GM21576 (cell line): ENCODE results near the gene EFR3B.
"Not testable (repeated sequence)": the region's sequence is repeated elsewhere in the genome, so short reads cannot be mapped to it uniquely, and the experiment has no call there.

Experiments used
- ATAC-seq: cut with Tn5 transposase; IDR thresholded peaks from one replicate; pipeline ENCODE4 v1.9.1; 2021; ENCODE audit warnings: mild to moderate bottlenecking, moderate library complexity; ENCODE audit not compliant: unreplicated experiment

Gene EFR3B

DNA sequence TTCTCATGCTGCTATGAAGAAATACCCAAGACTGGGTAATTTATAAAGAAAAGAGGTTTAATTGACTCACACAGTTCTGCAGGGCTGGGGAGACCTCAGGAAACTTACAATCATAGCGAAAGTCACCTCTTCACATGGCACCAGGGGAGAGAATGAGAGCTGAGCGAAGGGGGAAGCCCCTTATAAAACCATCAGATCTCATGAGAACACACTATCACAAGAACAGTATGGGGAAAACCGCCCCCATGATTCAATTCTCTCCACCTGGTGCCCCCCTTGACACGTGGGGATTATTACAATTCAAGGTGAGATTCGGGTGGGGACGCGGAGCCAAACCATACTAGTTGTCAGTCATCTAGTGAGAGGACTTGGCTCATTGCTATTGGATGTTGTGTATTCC, 60.5 kb downstream of the EFR3B start:
- not testable (repeated sequence) for ATAC-seq

DNA sequence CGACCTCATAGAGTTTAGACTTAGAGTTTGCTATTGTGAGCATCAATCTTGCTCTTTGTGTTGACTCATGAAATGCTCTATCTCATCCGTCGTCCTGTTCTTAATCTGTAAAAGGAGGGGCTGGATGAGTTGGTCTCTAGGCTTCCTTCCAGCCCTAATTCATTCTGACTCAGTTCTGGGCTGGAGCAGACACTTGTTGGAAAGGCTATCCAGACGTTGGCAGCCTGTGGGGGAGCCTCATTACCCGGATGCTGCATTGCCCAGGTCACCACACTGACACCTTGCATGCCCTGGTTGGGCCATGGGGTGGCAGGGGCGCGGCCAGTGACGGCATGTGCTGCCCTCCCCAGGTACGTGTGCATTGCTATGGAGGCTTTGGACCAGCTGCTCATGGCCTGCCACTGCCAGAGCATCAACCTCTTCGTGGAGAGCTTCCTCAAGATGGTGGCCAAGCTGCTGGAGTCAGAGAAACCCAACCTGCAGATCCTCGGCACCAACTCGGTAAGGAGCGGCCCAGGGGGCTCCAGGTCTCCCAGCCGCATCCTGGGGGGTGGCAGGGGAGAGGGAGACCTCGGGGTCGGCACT, 61.5 kb downstream of the EFR3B start:
- ATAC-seq: no peak

DNA sequence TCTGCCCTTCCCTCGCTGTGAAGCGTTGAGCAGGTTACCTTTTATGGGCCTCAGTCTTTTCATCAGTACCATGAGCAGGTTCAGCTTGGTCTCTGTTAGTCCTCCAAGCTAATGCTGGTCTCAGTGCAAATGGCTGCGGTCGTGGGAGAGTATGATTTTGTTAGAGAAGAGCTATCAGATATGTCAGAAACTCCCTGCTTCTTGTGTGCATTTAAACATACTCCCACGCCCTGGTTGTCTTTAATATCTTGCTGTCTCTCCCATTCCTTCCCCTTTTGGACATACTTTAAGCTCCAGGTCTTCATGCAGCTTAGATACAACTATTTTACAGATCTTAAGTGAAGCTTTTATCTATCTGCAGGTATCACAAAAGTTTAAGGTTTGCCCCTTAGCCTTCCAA, 62.9 kb downstream of the EFR3B start:
- no peak for ATAC-seq

DNA sequence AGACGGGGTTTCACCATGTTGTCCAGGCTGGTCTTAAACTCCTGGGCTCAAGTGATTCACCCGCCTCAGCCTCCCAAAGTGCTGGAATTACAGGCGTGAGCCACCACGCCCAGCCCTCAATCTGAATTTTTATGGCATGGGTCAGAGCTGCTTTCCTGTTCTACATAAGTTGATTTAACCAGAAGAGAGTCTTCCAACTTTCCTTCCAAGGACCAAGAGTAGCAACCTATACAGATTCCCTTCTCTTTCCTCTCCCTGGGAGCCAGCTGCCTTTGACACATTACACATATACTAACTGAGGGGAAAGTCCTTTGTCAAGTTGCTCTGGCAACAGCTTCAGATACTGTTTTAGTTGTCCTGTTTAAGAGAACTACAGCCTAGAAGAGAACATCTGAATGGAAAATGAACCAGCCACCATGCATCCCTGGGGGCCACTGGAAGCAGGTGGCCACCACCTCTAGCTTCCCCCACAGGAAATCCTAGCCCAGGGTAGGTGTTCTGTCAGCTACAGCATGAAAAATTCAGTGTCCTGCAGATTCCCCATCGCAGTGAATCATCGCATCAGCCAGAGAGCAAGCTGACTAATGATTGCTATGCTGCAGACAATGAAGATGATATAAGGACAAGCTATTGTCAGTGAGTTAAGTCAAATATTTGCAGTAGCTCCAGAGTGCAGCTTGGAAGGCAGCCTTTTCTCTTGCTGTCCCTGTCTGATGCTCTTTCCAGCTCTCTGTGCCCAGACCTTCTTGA, 63.6 kb downstream of the EFR3B start:
- no peak for ATAC-seq

DNA sequence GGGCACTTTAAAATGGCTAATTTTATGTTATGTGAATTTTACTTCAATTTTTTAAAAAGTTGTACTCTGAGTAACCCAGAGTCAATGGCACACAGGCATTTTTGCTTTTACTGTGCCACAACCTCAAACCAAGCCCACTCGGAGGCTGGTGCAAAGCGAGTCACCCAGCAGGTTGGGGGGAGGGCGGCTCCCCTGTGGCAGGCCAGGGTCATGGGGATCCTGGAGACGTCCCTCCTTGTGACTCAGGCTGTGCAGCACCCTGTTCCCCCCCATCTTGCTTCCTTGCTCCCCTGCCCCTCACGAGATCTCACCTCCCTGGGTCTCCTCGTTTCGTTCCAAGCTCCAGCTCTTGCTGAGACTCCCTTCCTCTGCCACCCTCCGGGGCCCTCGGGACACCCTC, 67.9 kb downstream of the EFR3B start:
- no peak for ATAC-seq

DNA sequence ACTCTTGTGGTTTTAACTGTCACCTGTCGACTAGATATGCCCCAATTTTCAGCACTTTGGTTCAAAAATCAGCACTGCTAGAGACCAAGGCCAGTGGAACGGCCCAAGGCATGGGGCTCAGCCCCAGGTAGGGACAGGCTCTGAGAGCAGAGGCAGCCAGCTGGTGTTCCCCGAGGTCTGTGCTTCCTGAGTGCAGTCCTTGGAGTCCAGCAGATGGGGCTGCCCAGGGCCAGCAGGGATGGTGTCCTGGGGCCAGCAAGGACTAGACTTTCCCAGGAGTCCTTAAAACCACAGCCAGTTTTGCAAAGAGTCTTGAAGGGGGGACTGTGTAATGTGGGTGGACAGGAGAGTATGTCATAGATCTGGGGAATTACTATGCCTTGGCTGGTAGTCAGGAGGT, 70.2 kb downstream of the EFR3B start:
- ATAC-seq: no peak

DNA sequence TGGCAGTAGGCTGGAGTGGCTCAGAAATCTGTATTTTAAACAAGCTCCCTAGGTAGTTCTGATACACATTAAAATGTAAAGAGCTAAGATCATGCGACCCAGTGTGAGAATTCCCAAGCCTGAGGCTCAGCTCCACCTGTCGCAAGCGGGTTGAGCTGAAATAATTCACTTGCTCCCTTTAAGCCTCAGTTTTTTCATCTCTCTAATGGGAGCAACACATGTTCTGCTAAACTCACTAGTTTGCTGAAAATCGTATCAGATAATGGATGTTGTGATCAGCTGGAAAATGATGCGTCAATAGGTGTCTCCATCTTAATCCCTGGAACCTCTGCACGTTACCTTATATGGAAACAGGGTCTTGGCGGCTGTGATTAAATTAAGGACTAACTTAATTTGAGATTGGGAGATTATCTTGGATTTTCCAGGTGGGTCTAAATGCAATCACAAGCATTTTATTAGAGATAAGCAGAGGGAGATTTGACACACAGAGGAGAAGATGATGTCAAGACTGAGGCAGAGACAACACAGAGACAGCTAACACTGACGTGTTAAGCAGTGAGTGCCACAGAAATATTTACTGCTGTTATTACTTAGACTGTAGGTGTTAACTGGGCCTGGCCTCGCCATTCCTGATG, 73.5 kb downstream of the EFR3B start:
- no peak for ATAC-seq

DNA sequence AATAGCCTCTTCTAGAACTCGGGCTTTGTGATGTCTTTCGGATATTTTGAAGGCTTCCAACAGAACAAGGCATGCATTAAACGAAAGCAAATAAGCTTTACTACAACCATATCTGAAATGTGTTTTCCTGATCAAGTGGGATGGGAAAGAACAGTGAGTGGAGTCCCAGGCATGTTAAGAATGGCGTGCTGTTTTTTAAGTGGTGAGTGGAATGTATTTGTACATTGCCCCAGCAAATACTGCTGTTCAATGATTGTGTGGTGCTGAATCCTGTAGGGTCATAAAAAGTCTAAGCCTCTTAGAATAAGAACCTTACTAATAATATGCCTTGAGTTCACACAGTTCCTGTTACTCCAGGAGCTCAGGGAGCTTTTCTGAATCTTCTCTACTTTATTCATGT, 74.0 kb downstream of the EFR3B start:
- no peak for ATAC-seq

DNA sequence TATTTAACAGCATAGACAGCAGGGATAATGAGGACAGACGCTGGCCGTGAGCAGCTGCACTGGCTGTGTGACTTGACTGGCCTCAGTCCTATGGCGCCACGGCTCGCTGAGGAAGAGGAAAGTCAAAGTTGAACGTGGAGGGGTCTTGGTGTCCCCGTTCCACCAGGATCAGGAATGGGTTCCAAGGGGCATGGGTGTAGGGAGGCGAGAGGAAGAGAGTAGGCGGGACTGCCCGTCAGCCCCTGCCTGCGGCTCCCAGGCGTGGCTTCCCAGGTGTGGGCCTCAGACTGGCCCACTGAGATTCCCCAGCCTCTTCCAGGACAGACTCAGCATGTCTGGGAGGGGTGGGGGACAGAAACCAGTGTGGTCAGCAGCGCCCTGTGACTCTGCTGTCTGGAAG, 75.1 kb downstream of the EFR3B start:
- no peak for ATAC-seq

DNA sequence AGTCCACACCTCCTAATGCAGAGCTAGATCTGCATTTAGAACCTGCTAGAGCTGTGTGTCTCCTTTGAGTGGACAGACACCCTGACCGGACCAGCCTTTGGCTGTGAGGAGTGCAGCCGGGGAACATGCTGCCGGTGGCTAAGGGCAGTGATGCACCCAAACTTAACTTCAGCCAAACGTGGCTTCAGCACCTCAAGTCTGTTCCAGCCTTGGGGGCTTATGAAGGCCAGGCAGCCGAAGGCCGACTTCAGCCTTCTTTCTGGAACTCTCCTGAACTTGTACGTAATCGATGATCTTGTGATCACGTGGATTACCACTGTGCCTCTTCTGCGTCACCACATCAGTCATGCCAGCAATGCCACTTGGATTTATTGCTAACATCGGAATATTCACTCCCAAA, 77.4 kb downstream of the EFR3B start:
- no peak for ATAC-seq

DNA sequence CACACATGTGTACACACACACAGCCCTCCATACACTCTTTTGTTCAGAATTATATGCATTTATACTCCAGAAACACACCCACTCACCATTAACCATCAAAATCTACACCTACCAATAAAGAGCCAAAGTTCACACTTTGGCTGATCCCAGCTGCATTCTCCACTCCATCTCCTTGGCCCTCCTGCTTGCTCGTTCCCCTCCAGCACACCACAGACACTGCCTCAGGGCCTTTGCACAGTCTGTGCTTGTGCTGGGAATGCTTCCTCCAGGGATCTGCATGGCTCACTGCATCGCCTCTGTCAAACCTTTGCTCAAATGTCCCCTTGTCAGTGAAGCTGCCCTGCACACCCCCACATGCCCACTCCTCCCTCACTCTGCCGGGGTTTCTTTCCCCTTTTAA, 80.5 kb downstream of the EFR3B start:
- ATAC-seq: no peak

DNA sequence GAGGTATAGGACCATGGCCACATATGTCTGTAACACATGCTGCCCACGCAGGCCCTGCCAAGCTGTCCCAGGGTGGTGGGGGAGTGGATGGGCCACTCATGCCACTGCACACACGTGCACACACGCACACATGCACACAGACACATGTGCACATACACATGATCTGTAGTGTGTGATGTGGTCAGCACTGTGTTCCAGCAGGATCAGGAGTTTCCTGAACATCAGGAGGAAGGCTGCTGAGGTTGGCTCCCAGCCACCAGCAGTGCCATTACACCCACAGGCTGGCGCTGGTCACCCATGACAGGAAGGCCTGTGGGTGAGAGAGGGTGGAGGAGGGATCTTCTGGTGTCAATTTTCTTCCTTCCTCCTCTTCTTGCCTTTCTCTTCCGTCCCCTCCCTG, 81.8 kb downstream of the EFR3B start:
- ATAC-seq: no peak

DNA sequence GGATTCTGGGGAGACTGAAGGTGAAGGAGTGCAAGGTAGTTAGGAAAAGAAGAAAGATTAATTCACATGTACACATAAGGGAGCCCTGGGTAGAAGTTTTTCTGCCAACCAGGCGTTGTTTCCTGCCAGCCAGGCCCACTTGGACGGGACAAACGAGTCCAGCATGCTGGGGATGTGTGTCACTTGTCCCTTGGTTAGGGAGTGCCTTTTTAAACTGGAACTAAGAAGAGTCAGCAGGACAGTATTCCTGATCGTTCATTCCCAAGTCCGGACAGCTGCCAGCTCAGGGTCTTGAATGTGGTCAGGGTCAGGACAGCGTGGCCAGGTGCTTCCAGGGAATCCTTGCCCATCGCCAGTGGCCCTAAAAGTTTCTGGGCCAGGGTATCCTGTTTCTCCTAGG, 83.3 kb downstream of the EFR3B start:
- ATAC-seq: no peak

DNA sequence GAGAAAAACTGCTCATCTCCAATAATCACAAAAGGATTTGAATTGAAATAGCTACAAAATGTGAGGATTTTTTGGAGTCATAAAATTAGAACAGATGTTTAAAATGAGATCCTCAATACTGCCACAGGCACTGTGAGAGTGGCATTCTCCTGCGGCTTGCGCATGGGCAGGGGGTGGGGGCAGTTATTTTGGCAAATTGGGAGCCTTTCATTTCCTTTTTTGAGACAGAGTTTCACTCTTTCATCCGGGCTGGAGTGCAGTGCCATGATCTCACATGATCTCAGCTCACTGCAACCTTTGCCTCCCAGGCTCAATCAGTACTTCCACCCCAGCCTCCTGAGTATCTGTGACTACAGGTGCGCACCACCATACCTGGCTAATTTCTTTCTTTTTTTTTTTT, 84.1 kb downstream of the EFR3B start:
- no peak for ATAC-seq

DNA sequence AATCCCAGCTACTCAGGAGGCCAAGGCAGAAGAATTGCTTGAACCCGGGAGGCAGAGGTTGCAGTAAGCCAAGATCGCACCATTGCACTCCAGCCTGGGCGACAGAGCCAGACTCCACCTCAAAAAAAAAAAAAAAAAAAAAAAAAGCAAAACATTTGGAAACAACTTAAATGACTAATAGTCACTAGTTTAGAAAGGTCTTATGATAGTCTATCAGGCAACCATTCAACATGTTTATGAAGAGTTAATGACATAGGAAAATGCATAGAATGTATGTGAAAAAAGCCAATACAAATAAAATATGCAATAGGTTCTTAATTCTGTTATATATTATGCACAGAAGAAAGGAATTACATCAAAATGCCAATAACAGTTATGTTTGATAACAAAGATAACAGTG, 85.2 kb downstream of the EFR3B start:
- ATAC-seq: not testable (repeated sequence)

DNA sequence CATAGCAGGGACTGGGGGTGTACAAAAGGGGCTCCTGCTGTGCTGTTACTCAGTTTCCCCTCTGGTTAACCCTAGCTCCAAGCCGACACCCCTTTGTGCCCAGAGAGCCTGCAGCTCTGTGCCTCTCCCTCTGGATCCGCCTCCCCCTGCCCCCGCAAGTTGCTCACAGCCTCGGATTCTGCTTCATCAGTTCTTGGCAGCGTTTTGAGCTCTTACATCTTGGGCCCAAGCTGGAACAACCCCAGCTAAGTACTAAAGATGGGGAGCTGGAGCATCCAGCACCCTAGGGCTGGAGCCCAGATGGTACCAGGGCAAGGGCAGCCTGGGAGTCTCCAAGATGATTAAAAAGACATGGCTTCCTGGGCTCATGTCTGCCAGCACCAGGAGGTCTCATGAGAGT, 85.8 kb downstream of the EFR3B start:
- no peak for ATAC-seq

DNA sequence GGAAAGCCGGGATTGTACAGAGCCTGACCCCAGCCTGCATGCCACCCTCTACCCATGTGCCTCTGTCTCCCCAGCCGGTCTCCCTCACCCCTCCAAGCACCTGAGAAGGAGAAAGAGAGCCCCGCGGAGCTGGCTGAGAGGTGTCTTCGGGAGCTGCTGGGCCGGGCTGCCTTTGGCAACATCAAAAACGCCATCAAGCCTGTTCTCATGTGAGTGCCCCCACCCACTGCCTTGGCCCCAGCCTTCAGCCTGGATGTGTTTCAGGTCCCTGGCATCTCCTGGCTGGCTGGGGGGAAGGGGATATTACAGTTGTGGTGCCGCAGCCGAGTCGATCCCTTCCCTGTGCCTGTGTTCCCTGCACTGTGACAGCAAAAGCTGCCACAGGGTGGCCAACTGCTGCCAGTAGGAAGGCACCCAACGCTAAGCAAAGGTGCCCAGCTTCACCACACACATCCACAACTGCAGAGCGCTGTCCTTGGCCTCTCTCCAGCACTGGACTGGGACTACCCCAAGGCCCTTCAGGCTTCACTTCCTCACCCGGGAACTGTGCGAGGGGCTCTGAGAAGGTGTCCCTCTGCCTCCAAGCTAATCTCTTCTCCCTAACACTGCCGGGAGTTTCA, 88.1 kb downstream of the EFR3B start:
- no peak for ATAC-seq

DNA sequence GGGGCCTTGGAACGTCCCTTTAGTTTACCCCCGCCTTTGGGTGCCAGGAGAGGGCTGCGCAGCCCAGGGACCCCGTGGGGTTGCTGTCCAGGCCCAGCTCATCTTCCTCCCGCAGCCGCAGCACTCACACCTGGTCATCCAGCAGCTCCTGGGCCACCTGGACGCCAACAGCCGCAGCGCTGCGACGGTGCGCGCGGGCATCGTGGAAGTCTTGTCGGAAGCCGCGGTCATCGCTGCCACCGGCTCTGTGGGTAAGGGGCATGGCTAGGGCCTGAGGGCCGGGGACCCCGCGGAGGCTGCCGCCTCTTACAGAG, 89.3 kb downstream of the EFR3B start:
- no peak for ATAC-seq

DNA sequence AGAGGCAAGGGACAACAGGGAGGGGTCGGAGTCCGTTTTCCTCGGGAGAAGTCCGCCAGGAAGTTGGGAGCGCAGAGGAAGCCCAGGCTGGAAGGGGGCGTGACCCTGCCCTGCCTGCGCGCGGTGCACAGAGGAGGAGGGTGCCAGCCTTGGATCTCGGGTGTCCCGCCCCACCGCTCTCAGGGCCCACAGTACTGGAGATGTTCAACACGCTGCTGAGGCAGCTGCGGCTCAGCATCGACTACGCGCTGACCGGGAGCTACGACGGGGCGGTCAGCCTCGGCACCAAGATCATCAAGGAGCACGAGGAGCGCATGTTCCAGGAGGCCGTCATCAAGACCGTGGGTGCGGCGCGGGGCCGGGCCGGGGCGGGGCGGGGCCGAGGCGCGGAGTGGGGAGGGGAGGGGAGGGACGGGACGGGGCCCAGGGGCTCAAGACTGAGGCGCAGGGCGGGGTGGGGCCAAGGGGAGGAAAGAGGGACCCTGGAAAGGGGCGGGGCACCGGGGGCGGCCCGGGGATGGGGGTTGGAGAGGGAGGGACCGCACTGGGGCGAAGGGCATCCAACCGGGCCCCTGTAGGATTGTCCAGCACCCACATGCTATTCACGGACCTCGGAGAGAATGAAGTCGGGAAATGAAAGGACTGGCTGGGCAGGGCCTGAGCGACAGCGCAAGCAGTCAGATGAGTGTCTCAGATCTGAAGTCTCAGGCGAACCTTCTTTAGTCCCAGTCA, 89.9 kb downstream of the EFR3B start:
- no peak for ATAC-seq

DNA sequence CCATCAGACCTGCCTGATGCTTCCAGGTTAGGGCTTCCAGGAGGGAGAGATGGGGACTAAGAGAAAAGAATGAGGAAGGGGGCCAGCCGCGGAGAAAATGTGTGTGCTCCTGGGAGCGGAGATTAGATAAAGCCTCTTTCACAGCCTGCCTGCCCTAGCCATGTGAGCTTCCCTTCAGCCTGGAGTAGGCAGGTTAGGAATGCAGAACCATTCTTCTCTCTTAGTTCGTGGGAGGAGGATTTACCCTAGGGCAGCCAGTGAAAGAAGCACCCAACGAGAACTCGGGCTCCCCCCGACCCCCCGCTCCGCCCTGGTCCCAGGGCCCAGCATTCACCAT, 90.4 kb downstream of the EFR3B start:
- ATAC-seq: no peak

DNA sequence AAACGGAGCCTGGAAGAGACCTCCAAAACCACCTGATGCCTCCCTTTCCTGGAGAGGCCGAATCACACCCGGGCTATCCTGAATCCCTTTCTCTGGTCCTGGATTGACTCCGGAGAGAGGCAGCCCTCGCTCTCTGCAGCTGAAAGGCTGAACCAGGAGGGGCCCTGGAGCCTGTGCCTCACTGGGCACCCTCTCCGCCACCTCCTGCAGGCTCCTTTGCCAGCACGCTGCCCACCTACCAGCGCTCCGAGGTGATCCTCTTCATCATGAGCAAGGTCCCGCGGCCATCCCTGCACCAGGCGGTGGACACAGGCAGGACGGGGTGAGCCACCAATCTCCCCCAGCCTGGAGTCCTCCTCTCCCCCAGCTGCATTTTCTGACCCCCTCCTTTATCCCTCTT, 90.8 kb downstream of the EFR3B start:
- ATAC-seq: no peak

DNA sequence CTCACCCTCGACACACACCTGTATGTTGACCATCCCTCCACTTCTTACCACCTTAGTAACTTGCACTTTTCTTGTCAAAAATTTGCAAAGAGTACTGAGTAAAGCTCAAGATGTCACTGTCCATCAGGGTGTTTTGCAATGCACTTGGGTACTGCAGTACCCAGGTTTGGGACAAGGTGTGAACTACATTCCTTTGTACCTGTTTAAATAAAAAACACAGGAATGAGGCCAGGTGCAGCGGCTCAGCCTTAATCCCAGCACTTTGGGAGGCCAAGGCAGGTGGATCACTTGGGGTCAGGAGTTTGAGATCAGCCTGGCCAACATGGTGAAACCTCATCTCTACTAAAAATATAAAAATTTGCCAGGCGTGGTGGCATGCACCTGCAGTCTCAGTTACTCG, 98.7 kb downstream of the EFR3B start:
- not testable (repeated sequence) for ATAC-seq
